SU-DHL-6 (cell line): Measurements from ENCODE around the gene TCEAL4.

Experiments used
- H2AFZ ChIP-seq: fragments of 200-600 bp; sonication (generic); 2 replicates; pipeline ENCODE4 v1.6.1; 2014; ENCODE audit warnings: low read depth, mild to moderate bottlenecking, moderate library complexity, mixed read lengths, antibody characterized with exemption, low read length; ENCODE audit not compliant: severe bottlenecking
- H3F3A ChIP-seq: fragments of 200-600 bp; shearing (Covaris generic); 2 replicates; pipeline ENCODE4 v1.6.0; 2016; ENCODE audit warnings: antibody characterized with exemption, mild to moderate bottlenecking; ENCODE audit not compliant: insufficient read depth
- H3K27ac ChIP-seq: fragments of 200-600 bp; sonication (generic); 2 replicates; pipeline ENCODE4 v1.5.1; 2016; ENCODE audit warnings: low read depth, mild to moderate bottlenecking, low read length, moderate library complexity, mixed read lengths
- H3K27me3 ChIP-seq: fragments of 200-600 bp; sonication (generic), shearing (Covaris generic); 2 replicates; pipeline ENCODE4 v1.6.0; 2014; ENCODE audit warnings: mild to moderate bottlenecking, low read length
- H3K36me3 ChIP-seq: fragments of 200-600 bp; sonication (generic); 2 replicates; pipeline ENCODE4 v1.6.1; 2014; ENCODE audit warnings: mild to moderate bottlenecking, low read length, mixed read lengths
- H3K4me2 ChIP-seq: fragments of 300-600, 200-600 bp; shearing (Covaris generic), sonication (generic); 2 replicates; pipeline ENCODE4 v1.6.0; 2014; ENCODE audit warnings: low read length, low read depth, mild to moderate bottlenecking; ENCODE audit not compliant: poor library complexity, severe bottlenecking
- H3K4me3 ChIP-seq: fragments of 200-600 bp; sonication (generic); 2 replicates; pipeline ENCODE4 v1.5.1; 2014; ENCODE audit warnings: antibody characterized with exemption, low read length, mild to moderate bottlenecking, mixed read lengths; ENCODE audit not compliant: insufficient read depth, poor library complexity, severe bottlenecking
- H3K79me2 ChIP-seq: fragments of 200-600 bp; sonication (generic); 2 replicates; pipeline ENCODE4 v1.6.1; 2014; ENCODE audit warnings: mild to moderate bottlenecking, low read length, moderate library complexity; ENCODE audit not compliant: insufficient read depth
- H3K9ac ChIP-seq: fragments of 200-600 bp; sonication (generic); 2 replicates; pipeline ENCODE4 v1.7.0; 2014; ENCODE audit warnings: mild to moderate bottlenecking, low read length
- H3K9me2 ChIP-seq: fragments of 200-600 bp; sonication (generic); replicated peaks from 2 replicates; pipeline ENCODE4 v1.6.1; 2014; ENCODE audit warnings: low read length; ENCODE audit not compliant: insufficient read depth
- H3K9me3 ChIP-seq: fragments of 200-600 bp; sonication (generic); 2 replicates; pipeline ENCODE4 v1.6.1; 2014; ENCODE audit warnings: low read length, mixed read lengths; ENCODE audit not compliant: insufficient read depth
- H4K20me1 ChIP-seq: fragments of 200-600 bp; sonication (generic); 2 replicates; pipeline ENCODE4 v1.6.1; 2014; ENCODE audit warnings: low read depth, mild to moderate bottlenecking, antibody characterized with exemption, low read length, moderate library complexity, mixed read lengths
- EZH2phosphoT487 ChIP-seq: fragments of 200-600 bp; sonication (generic), shearing (Covaris generic); conservative IDR thresholded peaks from 2 replicates; pipeline ENCODE4 v1.6.1; 2018; ENCODE audit warnings: mild to moderate bottlenecking, antibody characterized with exemption, low read length, moderate library complexity, mixed read lengths
- TF ChIP-seq, protein P1 (sequence below): fragments of 200-600 bp; sonication (generic); IDR thresholded peaks from one replicate; pipeline ENCODE4 v1.5.1; 2017; ENCODE audit warnings: antibody characterized with exemption, mild to moderate bottlenecking, low read length, moderate library complexity; ENCODE audit not compliant: insufficient read depth, poor library complexity, severe bottlenecking

The TCEAL4 gene

DNA sequence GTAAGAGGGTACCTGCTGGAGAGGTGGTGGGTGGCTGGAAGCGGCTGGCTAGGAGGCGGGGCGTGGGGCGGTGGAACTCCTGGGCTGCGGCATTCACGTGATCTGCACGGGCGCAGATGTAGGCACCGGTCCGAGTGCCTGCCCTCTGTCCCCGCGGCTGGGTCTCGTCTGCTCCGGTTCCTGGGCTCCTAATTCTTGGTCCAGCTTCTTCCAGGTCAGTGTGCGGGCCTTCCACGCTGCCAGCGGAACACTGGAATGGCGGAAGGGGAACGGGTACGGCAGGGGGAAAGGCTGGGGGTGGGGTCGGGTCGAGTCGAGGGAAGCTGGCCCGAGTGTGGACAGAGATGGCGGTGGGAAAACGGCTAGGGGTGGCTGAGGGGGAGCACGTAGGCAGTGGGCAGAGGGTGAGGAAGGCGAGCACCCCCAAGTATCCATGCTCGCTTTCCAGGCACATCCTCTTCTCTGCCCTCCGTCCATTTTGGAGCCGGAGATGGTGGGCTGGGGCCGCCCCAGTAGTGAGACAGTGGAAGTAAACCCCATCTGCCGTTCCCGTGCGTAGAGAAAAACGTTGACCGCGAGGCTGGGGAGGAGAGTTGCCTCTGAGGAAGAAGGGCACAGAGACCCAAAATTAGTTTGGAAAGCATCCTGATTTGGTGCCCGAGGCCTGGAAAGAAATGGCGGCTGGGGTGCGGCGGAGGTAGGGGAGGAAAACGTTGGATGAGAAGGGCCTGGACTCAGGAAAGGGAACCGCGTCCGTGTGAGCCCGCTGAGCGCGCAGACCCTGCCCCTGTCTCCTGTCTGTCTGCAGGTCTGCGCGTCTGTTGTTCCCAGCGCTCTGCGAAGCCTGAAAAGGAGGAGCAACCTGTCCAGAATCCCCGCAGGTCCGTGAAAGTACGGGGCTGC lies at the start of gene TCEAL4:
TCEAL4 (plus strand) TSS at position 105 of the 903 bp plus-strand sequence. CDS start 1,161 bp downstream, outside the sequence.
- Histone ChIP-seq H2AFZ (no peak within 1 kb of the TSS), H3F3A (no peaks in the 10 kb centered on the region), H3K4me2 (no peak within 1 kb of the TSS), H3K4me3 (no peak within 1 kb of the TSS), H3K9me3 (no peaks in the 10 kb centered on the region), H3K79me2 (no peaks in the 10 kb centered on the region), H3K27me3 (no peaks in the 10 kb centered on the region), H3K9ac (no peak within 1 kb of the TSS), H3K36me3 (no peaks in the 10 kb centered on the region), H3K27ac (no peak within 1 kb of the TSS), H3K9me2 (no peaks in the 10 kb centered on the region), H4K20me1 (no peaks in the 10 kb centered on the region)
- no peak for TF ChIP-seq EZH2phosphoT487
- TF ChIP-seq, protein P1, sequence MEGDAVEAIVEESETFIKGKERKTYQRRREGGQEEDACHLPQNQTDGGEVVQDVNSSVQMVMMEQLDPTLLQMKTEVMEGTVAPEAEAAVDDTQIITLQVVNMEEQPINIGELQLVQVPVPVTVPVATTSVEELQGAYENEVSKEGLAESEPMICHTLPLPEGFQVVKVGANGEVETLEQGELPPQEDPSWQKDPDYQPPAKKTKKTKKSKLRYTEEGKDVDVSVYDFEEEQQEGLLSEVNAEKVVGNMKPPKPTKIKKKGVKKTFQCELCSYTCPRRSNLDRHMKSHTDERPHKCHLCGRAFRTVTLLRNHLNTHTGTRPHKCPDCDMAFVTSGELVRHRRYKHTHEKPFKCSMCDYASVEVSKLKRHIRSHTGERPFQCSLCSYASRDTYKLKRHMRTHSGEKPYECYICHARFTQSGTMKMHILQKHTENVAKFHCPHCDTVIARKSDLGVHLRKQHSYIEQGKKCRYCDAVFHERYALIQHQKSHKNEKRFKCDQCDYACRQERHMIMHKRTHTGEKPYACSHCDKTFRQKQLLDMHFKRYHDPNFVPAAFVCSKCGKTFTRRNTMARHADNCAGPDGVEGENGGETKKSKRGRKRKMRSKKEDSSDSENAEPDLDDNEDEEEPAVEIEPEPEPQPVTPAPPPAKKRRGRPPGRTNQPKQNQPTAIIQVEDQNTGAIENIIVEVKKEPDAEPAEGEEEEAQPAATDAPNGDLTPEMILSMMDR: no peak

- Histone ChIP-seq H3K4me3 (no peak overlapping the region), H3K27ac (no peak overlapping the region), H3K4me2 (no peak overlapping the region), H3K79me2 (no peaks in the 10 kb centered on the region), H3K9me2 (no peaks in the 10 kb centered on the region), H3F3A (no peaks in the 10 kb centered on the region), H3K36me3 (no peaks in the 10 kb centered on the region), H4K20me1 (no peaks in the 10 kb centered on the region), H3K9me3 (no peaks in the 10 kb centered on the region), H3K27me3 (no peaks in the 10 kb centered on the region), H2AFZ (no peak overlapping the region), H3K9ac (no peak overlapping the region)
- TF ChIP-seq EZH2phosphoT487: no peak
- TF ChIP-seq, protein P1: no peak
Measured at GRCh38 chrX:103536071-103536470, 49.2 kb upstream of the TCEAL4 start.

DNA sequence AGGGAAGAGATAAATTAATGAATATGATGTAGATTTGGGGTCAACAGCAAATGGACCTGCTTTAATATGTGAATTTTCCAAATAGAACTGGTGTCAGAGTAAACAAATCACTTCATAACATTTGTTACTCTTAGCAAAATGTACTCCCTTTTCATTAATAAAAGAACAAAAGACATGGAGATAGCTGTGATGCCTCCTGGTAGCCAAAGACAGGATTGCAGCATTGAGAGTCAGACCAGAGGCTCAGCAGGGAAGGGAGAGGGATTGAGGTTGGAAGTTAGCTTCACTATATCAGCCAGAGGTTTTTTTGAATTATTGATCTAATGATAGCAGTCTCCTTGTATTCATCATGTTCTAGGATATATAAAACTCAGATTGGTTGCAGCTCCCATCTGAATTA lies 48.6 kb upstream of the TCEAL4 start:
- Histone ChIP-seq H3F3A (no peaks in the 10 kb centered on the region), H3K9me2 (no peaks in the 10 kb centered on the region), H3K79me2 (no peaks in the 10 kb centered on the region), H3K4me3 (no peak overlapping the region), H3K36me3 (no peaks in the 10 kb centered on the region), H3K27me3 (no peaks in the 10 kb centered on the region), H3K4me2 (no peak overlapping the region), H3K9me3 (no peaks in the 10 kb centered on the region), H2AFZ (no peak overlapping the region), H3K9ac (no peak overlapping the region), H4K20me1 (no peaks in the 10 kb centered on the region), H3K27ac (no peak overlapping the region)
- TF ChIP-seq, protein P1: no peak
- TF ChIP-seq EZH2phosphoT487: no peak
